SJSA1 (cell line): ENCODE measurements around the gene ARSA. TPM values are rescaled to one million over a fixed set of nuclear protein-coding genes. Genes with fewer than 3 reads are reported as not detected.
"Not testable (repeated sequence)": the region's sequence is repeated elsewhere in the genome, so short reads cannot be mapped to it uniquely, and the experiment has no call there.

Source experiments
- DNase-seq, 2 experiments: peaks; one replicate each; pipeline ENCODE4 v3.0.0-alpha.2; 2015 to 2020; ENCODE audit warnings: low spot score in 2 of 2, low read depth in 1 of 2
- H3K27ac ChIP-seq: fragments of 250-450 bp; sonication (Bioruptor Pico); 2 replicates; pipeline ENCODE4 v1.5.1; 2020; ENCODE audit warnings: mild to moderate bottlenecking, moderate library complexity
- H3K27me3 ChIP-seq: fragments of 250-450 bp; sonication (Bioruptor Pico); replicated peaks from 2 replicates; pipeline ENCODE4 v1.5.1; 2020; ENCODE audit warnings: mild to moderate bottlenecking, moderate library complexity
- H3K36me3 ChIP-seq: fragments of 250-450 bp; sonication (Bioruptor Pico); 2 replicates; pipeline ENCODE4 v1.5.1; 2020; ENCODE audit warnings: mild to moderate bottlenecking
- H3K4me1 ChIP-seq: fragments of 250-450 bp; sonication (Bioruptor Pico); replicated peaks from 2 replicates; pipeline ENCODE4 v1.6.1; 2021; ENCODE audit warnings: mild to moderate bottlenecking
- H3K4me3 ChIP-seq: fragments of 250-450 bp; sonication (Bioruptor Pico); 2 replicates; pipeline ENCODE4 v1.5.1; 2020; ENCODE audit warnings: mild to moderate bottlenecking
- H3K9me3 ChIP-seq: fragments of 250-450 bp; sonication (Bioruptor Pico); replicated peaks from 2 replicates; pipeline ENCODE4 v1.5.1; 2020; ENCODE audit warnings: mild to moderate bottlenecking
- total RNA-seq: library from RNA; depleted of rRNA; stranded (reverse); fragments of >200 nt; shearing (Covaris generic); gene quantifications from 2 replicates; pipeline ENCODE4 v1.2.3, GENCODE V29; 2014

ARSA gene
- total RNA-seq, 1 experiment from 2014 or later: 20.2 TPM

- no peaks in the 10 kb centered on the region for H3K4me1 ChIP-seq
- no peak for DNase-seq
- no peak overlapping the region for H3K27ac ChIP-seq
- H3K9me3 ChIP-seq: no peaks in the 10 kb centered on the region
- no peak overlapping the region for H3K4me3 ChIP-seq
- H3K36me3 ChIP-seq: no peaks in the 10 kb centered on the region
- H3K27me3 ChIP-seq: peaks cover 60% of the 10 kb centered on the region
Measured at GRCh38 chr22:50608996-50609395, 19.0 kb downstream of the ARSA start.

GRCh38 chr22:50608058-50608840, 19.7 kb downstream of the ARSA start:
- not testable (repeated sequence) for H3K4me3 ChIP-seq, H3K36me3 ChIP-seq, H3K27ac ChIP-seq, H3K4me1 ChIP-seq, DNase-seq, H3K9me3 ChIP-seq
- peaks cover 60% of the 10 kb centered on the region for H3K27me3 ChIP-seq

GRCh38 chr22:50607659-50608020, 20.3 kb downstream of the ARSA start:
- H3K27me3 ChIP-seq: peaks cover 61% of the 10 kb centered on the region
- H3K4me1 ChIP-seq: no peaks in the 10 kb centered on the region
- DNase-seq: no peak
- no peaks in the 10 kb centered on the region for H3K36me3 ChIP-seq
- H3K9me3 ChIP-seq: no peaks in the 10 kb centered on the region
- no peak overlapping the region for H3K27ac ChIP-seq
- H3K4me3 ChIP-seq: no peak overlapping the region

- H3K4me1 ChIP-seq: no peaks in the 10 kb centered on the region
- peaks cover 62% of the 10 kb centered on the region for H3K27me3 ChIP-seq
- no peaks in the 10 kb centered on the region for H3K9me3 ChIP-seq
- DNase-seq: peak in 1 of 2 experiments; percentile 33
- H3K4me3 ChIP-seq: no peak overlapping the region
- no peak overlapping the region for H3K27ac ChIP-seq
- no peaks in the 10 kb centered on the region for H3K36me3 ChIP-seq
Measured at GRCh38 chr22:50606946-50607658, 20.9 kb downstream of the ARSA start.

GRCh38 chr22:50606165-50606945, 21.6 kb downstream of the ARSA start:
- Histone ChIP-seq H3K27ac (no peak overlapping the region), H3K27me3 (peaks cover 60% of the 10 kb centered on the region), H3K4me1 (no peaks in the 10 kb centered on the region), H3K4me3 (no peak overlapping the region), H3K9me3 (no peaks in the 10 kb centered on the region), H3K36me3 (no peaks in the 10 kb centered on the region)
- peak in 1 of 2 experiments; percentile 34 for DNase-seq

- no peak overlapping the region for H3K4me3 ChIP-seq
- H3K36me3 ChIP-seq: no peaks in the 10 kb centered on the region
- no peak overlapping the region for H3K27ac ChIP-seq
- no peaks in the 10 kb centered on the region for H3K4me1 ChIP-seq
- peak in 1 of 2 experiments; percentile 32 for DNase-seq
- H3K9me3 ChIP-seq: no peaks in the 10 kb centered on the region
- peaks cover 63% of the 10 kb centered on the region for H3K27me3 ChIP-seq
Measured at GRCh38 chr22:50605613-50606074, 22.3 kb downstream of the ARSA start.

GRCh38 chr22:50605002-50605612, 22.8 kb downstream of the ARSA start:
- peaks cover 60% of the 10 kb centered on the region for H3K27me3 ChIP-seq

GRCh38 chr22:50604256-50605001, 23.5 kb downstream of the ARSA start:
- no peak overlapping the region for H3K4me3 ChIP-seq
- H3K27ac ChIP-seq: no peak overlapping the region
- no peaks in the 10 kb centered on the region for H3K9me3 ChIP-seq
- H3K36me3 ChIP-seq: no peaks in the 10 kb centered on the region
- peak in 1 of 2 experiments; percentile 38 for DNase-seq
- no peaks in the 10 kb centered on the region for H3K4me1 ChIP-seq
- peaks cover 60% of the 10 kb centered on the region for H3K27me3 ChIP-seq

More at GRCh38 chr22:50605002-50605612, 22.8 kb downstream of the ARSA start:
- no peak overlapping the region for H3K4me3 ChIP-seq
- no peaks in the 10 kb centered on the region for H3K9me3 ChIP-seq
- no peaks in the 10 kb centered on the region for H3K4me1 ChIP-seq
- no peaks in the 10 kb centered on the region for H3K36me3 ChIP-seq
- no peak overlapping the region for H3K27ac ChIP-seq
- DNase-seq: no peak

- Histone ChIP-seq H3K27ac (no peak overlapping the region), H3K4me3 (no peak overlapping the region), H3K4me1 (no peaks in the 10 kb centered on the region), H3K36me3 (no peaks in the 10 kb centered on the region), H3K27me3 (peaks cover 55% of the 10 kb centered on the region), H3K9me3 (no peaks in the 10 kb centered on the region)
- DNase-seq: peak in 1 of 2 experiments; percentile 39
Measured at GRCh38 chr22:50603511-50604255, 24.3 kb downstream of the ARSA start.

GRCh38 chr22:50602338-50602700, 25.6 kb downstream of the ARSA start:
- DNase-seq: no peak
- H3K4me3 ChIP-seq: no peak overlapping the region
- H3K27me3 ChIP-seq: peaks cover 55% of the 10 kb centered on the region
- no peaks in the 10 kb centered on the region for H3K36me3 ChIP-seq
- no peaks in the 10 kb centered on the region for H3K9me3 ChIP-seq
- no peaks in the 10 kb centered on the region for H3K4me1 ChIP-seq
- no peak overlapping the region for H3K27ac ChIP-seq

GRCh38 chr22:50601669-50602337, 26.1 kb downstream of the ARSA start:
- Histone ChIP-seq H3K4me1 (no peaks in the 10 kb centered on the region), H3K9me3 (no peaks in the 10 kb centered on the region), H3K27me3 (peaks cover 53% of the 10 kb centered on the region), H3K27ac (no peak overlapping the region), H3K36me3 (no peaks in the 10 kb centered on the region), H3K4me3 (no peak overlapping the region)
- DNase-seq: peak in 1 of 2 experiments; percentile 35
